Measurements from ENCODE around the gene FBXO36. TPM values are rescaled to one million over a fixed set of nuclear protein-coding genes. Genes with fewer than 3 reads are reported as not detected.
A peak's percentile ranks its signal among the peaks of the same experiment; 100 is the strongest.

FBXO36 gene
- total and polyA plus RNA-seq, 2 of the 13 experiments (the other 11 are each of a cell fraction or from before 2014, with no cell fraction given): 2.8 TPM

GRCh38 chr2:229921101-229921891, 1.0 kb upstream of the FBXO36 start (continued):
- TF ChIP-seq U2AF1 (optimal IDR thresholded peaks at IDR 0.05; ENCODE audit: low read depth, low read length) (no peak), GTF3A (CRISPR knock-in tag; conservative IDR thresholded peaks at IDR 0.05) (no peak), FOSL1 (CRISPR knock-in tag; IDR thresholded peaks at IDR 0.05; ENCODE audit: borderline replicate concordance) (no peak), MIER3 (CRISPR knock-in tag; IDR thresholded peaks at IDR 0.05; ENCODE audit: borderline replicate concordance) (no peak), RAD21 (CRISPR knock-in tag; IDR thresholded peaks at IDR 0.05) (no peak; the same call in 1 of the 2 replicates), HNRNPH1 (optimal IDR thresholded peaks at IDR 0.05; ENCODE audit: low read depth, low read length) (no peak), ZNF432 (CRISPR knock-in tag; IDR thresholded peaks at IDR 0.05; ENCODE audit: borderline replicate concordance) (no peak), MIXL1 (CRISPR knock-in tag; IDR thresholded peaks at IDR 0.05) (no peak), SP2 (CRISPR knock-in tag; IDR thresholded peaks at IDR 0.05) (no peak), IRF2 (CRISPR knock-in tag; IDR thresholded peaks at IDR 0.05) (no peak), REPIN1 (CRISPR knock-in tag; IDR thresholded peaks at IDR 0.05; ENCODE audit: borderline replicate concordance, low read depth) (peak; percentile 66; the same call in 1 of the 2 replicates), HNRNPL (IDR thresholded peaks at IDR 0.05; ENCODE audit: low read depth, low read length) (no peak), ATF1 (CRISPR knock-in tag; IDR thresholded peaks at IDR 0.05) (no peak), ZBTB7A (CRISPR knock-in tag; IDR thresholded peaks at IDR 0.05) (no peak), SNAPC4 (CRISPR knock-in tag; IDR thresholded peaks at IDR 0.05) (no peak), ZFX (CRISPR knock-in tag; IDR thresholded peaks at IDR 0.05; ENCODE audit: low read depth) (peak; percentile 79), MTF1 (CRISPR knock-in tag; IDR thresholded peaks at IDR 0.05) (no peak), SNAPC5 (CRISPR knock-in tag; IDR thresholded peaks at IDR 0.05; ENCODE audit: borderline replicate concordance) (peak; percentile 47; the same call in 1 of the 2 replicates), PHB2 (IDR thresholded peaks at IDR 0.05; ENCODE audit: partially characterized antibody) (no peak), ZNF468 (CRISPR knock-in tag; IDR thresholded peaks at IDR 0.05) (no peak), ZNF598 (CRISPR knock-in tag; IDR thresholded peaks at IDR 0.05; ENCODE audit: borderline replicate concordance) (0 out of 2 replicates have a peak, but pooled peaks have one; percentile 30), ETV5 (CRISPR knock-in tag; IDR thresholded peaks at IDR 0.05; ENCODE audit: borderline replicate concordance) (peak; percentile 89), MAF1 (CRISPR knock-in tag; IDR thresholded peaks at IDR 0.05; ENCODE audit: borderline replicate concordance) (no peak), CREM (IDR thresholded peaks at IDR 0.05) (peak; percentile 67), CREM (CRISPR knock-in tag; IDR thresholded peaks at IDR 0.05) (no peak), NFYB (CRISPR knock-in tag; IDR thresholded peaks at IDR 0.05) (no peak), ZNF709 (CRISPR knock-in tag; IDR thresholded peaks at IDR 0.05) (no peak), ZNF510 (CRISPR knock-in tag; IDR thresholded peaks at IDR 0.05; ENCODE audit: low read depth) (peak; percentile 2; the same call in 1 of the 2 replicates)

Data from HepG2 (cell line).